ENCODE data around the gene AKAP12. TPM values are rescaled to one million over a fixed set of nuclear protein-coding genes. Genes with fewer than 3 reads are reported as not detected.

AKAP12 gene
- 10 to 100 TPM; 25.7 to 61.7 (median 53.1) TPM for total RNA-seq

- intact Hi-C loops (cut with DNase I; ENCODE audit: low total_unique reads): loop anchor here (2.0 to 10.0 kb wide), 4 partner anchors 55 to 225 kb away; no protein-coding TSS in a partner anchor
- in situ Hi-C loops (cut with MboI; ENCODE audit: low pct_ligation_motif_present in 1 of 4, low pct_unique_long_range_greater_than_20kb in 1 of 4, low sequenced_read_pairs in 3 of 4): no loop called here
- Histone ChIP-seq H3K4me3 (peak within 1 kb of the TSS; percentile 58 to 91 (median 72)), H3K4me1 (peaks cover 0 to 8% (median 3%) of the 10 kb centered on the region in 4 donors), H3K36me3 (no peaks in the 10 kb centered on the region), H3K9me3 (no peaks in the 10 kb centered on the region), H3K27me3 (peaks cover 53% of the 10 kb centered on the region), H3K27ac (peak within 1 kb of the TSS; percentile 85 to 97 (median 93))
- 45 to 60% methylated on average over 1 to 23 of the region's 23 CpGs for WGBS, 2 donors (ENCODE audit: low coverage in 1 of 2)
- peak; percentile 27 for DNase-seq
- TF ChIP-seq EP300 (IDR thresholded peaks at IDR 0.05; ENCODE audit: low read depth): peak; percentile 96
- no peak for TF ChIP-seq POLR2A (IDR thresholded peaks at IDR 0.05)
- peak in 2 of 3 donors; percentile 34 to 69 for TF ChIP-seq POLR2AphosphoS5 (IDR thresholded peaks at IDR 0.05)
- TF ChIP-seq CTCF (IDR thresholded peaks at IDR 0.05): no peak
Observed at GRCh38 chr6:151239603-151240035, at the start of gene AKAP12. Gene AKAP12, plus strand, starts transcription at chr6:151239967. Its CDS starts 596 bp downstream, at chr6:151240563.

- intact Hi-C loops (cut with DNase I; ENCODE audit: low total_unique reads): no loop called here
- DNase-seq: no peak
- TF ChIP-seq POLR2AphosphoS5 (IDR thresholded peaks at IDR 0.05) (no peak), POLR2A (IDR thresholded peaks at IDR 0.05) (no peak), CTCF (IDR thresholded peaks at IDR 0.05) (no peak), EP300 (IDR thresholded peaks at IDR 0.05; ENCODE audit: low read depth) (no peak)
- no peaks in the 10 kb centered on the region for H3K36me3 ChIP-seq
- 75 to 79% methylated on average over 2 to 4 of the region's 4 CpGs for WGBS, 2 donors (ENCODE audit: low coverage in 1 of 2)
- H3K9me3 ChIP-seq: no peaks in the 10 kb centered on the region
- no peaks in the 10 kb centered on the region for H3K27me3 ChIP-seq
- no peaks in the 10 kb centered on the region for H3K4me1 ChIP-seq
- H3K27ac ChIP-seq: no peak overlapping the region
- no peak overlapping the region for H3K4me3 ChIP-seq
- in situ Hi-C loops (cut with MboI; ENCODE audit: low pct_ligation_motif_present in 1 of 4, low pct_unique_long_range_greater_than_20kb in 1 of 4, low sequenced_read_pairs in 3 of 4): no loop called here
Observed at GRCh38 chr6:151191527-151191926, 48.2 kb upstream of the AKAP12 start.

GRCh38 chr6:151196555-151196954, 43.2 kb upstream of the AKAP12 start:
- no peak overlapping the region for H3K4me3 ChIP-seq
- no peaks in the 10 kb centered on the region for H3K36me3 ChIP-seq
- no peaks in the 10 kb centered on the region for H3K27me3 ChIP-seq
- WGBS, 2 donors (ENCODE audit: low coverage in 1 of 2): 81% methylated on average over 1 of the region's 1 CpG; no CpG with 5 or more reads in 1 of the 2 donors
- peaks cover 0 to 3% (median 0%) of the 10 kb centered on the region in 4 donors for H3K4me1 ChIP-seq
- no peaks in the 10 kb centered on the region for H3K9me3 ChIP-seq
- no peak for TF ChIP-seq CTCF (IDR thresholded peaks at IDR 0.05)
- peak; percentile 24 to 56 (median 49) for TF ChIP-seq POLR2AphosphoS5 (IDR thresholded peaks at IDR 0.05)
- no peak for TF ChIP-seq EP300 (IDR thresholded peaks at IDR 0.05; ENCODE audit: low read depth)
- no peak for TF ChIP-seq POLR2A (IDR thresholded peaks at IDR 0.05)
- peak overlapping the region in 3 of 4 donors; percentile 25 to 58 (median 46) for H3K27ac ChIP-seq
- in situ Hi-C loops (cut with MboI; ENCODE audit: low pct_ligation_motif_present in 1 of 4, low pct_unique_long_range_greater_than_20kb in 1 of 4, low sequenced_read_pairs in 3 of 4) (no loop called here), intact Hi-C loops (cut with DNase I; ENCODE audit: low total_unique reads) (no loop called here)
- peak; percentile 39 for DNase-seq

- no peak for TF ChIP-seq CTCF (IDR thresholded peaks at IDR 0.05)
- no peak for TF ChIP-seq POLR2A (IDR thresholded peaks at IDR 0.05)
- Histone ChIP-seq H3K9me3 (no peaks in the 10 kb centered on the region), H3K27ac (no peak overlapping the region), H3K36me3 (no peaks in the 10 kb centered on the region), H3K4me3 (no peak overlapping the region), H3K4me1 (peaks cover 0 to 3% (median 0%) of the 10 kb centered on the region in 4 donors), H3K27me3 (no peaks in the 10 kb centered on the region)
- WGBS, 2 donors (ENCODE audit: low coverage in 1 of 2): 100% methylated on average over 1 of the region's 1 CpG; no CpG with 5 or more reads in 1 of the 2 donors
- DNase-seq: no peak
- in situ Hi-C loops (cut with MboI; ENCODE audit: low pct_ligation_motif_present in 1 of 4, low pct_unique_long_range_greater_than_20kb in 1 of 4, low sequenced_read_pairs in 3 of 4): no loop called here
- intact Hi-C loops (cut with DNase I; ENCODE audit: low total_unique reads): loop anchor here (1.0 kb wide), 1 partner anchor 23 kb away; no protein-coding TSS in a partner anchor
Observed at GRCh38 chr6:151197556-151197955, 42.2 kb upstream of the AKAP12 start.
